GM19463 (cell line): ENCODE measurements around the gene CNPPD1.

Experiments
- ATAC-seq: cut with Tn5 transposase; IDR thresholded peaks from one replicate; pipeline ENCODE4 v1.9.1; 2021; ENCODE audit warnings: mild to moderate bottlenecking, moderate library complexity; ENCODE audit not compliant: unreplicated experiment

CNPPD1 gene

DNA sequence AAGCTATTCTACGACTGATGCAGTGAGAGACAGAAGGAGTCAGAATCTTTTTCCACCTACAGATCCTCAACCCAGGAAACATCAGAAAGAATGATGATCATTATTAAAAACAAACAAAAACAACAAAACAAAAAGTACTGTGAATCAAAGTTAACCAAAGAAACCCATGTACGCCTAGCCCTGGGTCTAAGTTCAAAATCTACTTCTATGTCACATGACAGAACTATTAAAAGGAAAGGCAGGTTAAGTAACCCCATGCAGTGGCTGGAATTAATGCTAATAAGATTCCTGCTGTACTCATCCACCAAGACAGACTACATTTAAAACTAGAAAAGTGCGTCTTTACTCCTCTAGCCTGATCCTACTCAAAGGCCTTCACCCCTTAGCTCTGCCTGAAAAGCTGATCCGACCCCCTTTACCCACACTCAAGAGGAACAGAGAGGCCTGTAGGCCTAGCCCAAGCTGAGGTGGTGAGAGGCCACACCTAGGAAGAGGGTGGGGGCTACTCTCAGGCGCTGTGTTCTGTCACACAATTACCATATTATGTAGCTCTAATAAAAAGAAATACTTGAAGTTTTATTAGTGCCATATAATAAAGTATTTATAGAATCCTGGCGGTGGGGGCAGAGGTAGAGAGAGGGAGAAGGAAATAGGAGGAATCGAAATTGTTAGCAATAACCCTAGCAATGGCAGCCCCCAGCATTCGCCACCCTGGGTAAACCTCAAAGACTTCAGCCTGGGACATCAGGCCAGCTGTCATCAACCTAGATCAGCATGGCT is 53.2 kb downstream of the CNPPD1 start:
- ATAC-seq: no peak

DNA sequence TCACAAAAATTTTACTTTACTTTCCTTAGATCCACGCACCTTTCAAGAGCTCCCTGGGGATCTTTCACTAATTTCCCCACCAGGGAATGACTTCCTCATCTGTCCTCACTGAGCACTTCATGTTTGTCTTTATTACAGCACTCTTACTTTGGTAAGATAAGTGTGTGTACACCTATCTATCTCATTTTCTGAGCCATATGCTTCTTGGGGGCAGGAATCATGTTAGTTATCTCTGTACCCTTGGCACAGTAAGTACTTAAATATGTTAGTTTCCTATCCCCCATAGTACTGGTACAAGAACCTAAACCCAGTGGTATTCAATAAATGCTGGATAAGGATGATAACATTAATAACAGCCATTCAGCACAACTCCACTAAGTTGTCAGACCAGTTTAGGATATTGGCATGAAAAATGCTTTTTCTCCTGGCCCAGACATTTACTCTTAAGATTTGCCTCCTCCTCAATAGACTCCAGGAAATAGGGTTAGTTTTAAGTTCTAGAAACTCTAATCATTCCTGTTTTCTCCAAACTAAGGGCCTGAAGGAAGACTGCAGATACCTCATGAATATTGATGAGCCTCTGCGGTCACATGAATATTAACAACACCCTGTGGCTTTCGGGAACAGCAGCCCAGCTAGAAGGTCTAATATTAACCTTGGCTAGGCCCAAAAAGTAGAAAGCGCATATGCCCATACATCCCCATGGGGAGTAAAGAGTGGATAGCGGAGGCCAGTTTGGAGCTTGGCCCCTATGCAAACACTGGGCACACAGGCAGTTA is 54.3 kb downstream of the CNPPD1 start:
- no peak for ATAC-seq
